GM12872 (cell line): ENCODE data around the gene SYNGR2.

Experiments
- TF ChIP-seq, protein P1 (sequence below): IDR thresholded peaks from 3 replicates; pipeline ENCODE4 v1.5.1; 2011; ENCODE audit warnings: low read depth, mild to moderate bottlenecking, low read length, moderate library complexity; ENCODE audit not compliant: insufficient read depth

SYNGR2 gene

DNA sequence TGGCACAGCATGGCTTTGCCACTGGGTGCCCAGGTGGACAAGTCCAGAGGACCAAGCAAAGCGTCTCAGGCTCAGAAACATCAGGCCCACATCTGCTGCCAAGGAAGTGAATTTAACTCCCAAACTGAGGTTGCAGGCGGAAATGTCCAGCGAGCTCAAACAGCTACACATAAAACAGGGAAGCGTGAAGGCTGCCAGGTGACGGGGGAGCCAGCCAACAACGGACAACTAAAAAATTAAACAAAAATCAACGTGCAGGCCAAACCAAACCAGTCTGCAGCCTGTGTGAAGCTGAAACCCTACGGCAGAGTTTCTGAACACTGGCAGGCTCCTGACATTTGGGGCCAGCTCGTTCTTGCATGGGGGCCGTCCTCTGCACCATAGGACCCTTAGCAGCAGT lies 16.0 kb downstream of the SYNGR2 start:
- TF ChIP-seq, protein P1, sequence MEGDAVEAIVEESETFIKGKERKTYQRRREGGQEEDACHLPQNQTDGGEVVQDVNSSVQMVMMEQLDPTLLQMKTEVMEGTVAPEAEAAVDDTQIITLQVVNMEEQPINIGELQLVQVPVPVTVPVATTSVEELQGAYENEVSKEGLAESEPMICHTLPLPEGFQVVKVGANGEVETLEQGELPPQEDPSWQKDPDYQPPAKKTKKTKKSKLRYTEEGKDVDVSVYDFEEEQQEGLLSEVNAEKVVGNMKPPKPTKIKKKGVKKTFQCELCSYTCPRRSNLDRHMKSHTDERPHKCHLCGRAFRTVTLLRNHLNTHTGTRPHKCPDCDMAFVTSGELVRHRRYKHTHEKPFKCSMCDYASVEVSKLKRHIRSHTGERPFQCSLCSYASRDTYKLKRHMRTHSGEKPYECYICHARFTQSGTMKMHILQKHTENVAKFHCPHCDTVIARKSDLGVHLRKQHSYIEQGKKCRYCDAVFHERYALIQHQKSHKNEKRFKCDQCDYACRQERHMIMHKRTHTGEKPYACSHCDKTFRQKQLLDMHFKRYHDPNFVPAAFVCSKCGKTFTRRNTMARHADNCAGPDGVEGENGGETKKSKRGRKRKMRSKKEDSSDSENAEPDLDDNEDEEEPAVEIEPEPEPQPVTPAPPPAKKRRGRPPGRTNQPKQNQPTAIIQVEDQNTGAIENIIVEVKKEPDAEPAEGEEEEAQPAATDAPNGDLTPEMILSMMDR: no peak

- TF ChIP-seq, protein P1: no peak
Measured at GRCh38 chr17:78184868-78185267, 16.5 kb downstream of the SYNGR2 start.

- TF ChIP-seq, protein P1: no peak
Measured at GRCh38 chr17:78185981-78186691, 17.8 kb downstream of the SYNGR2 start.

DNA sequence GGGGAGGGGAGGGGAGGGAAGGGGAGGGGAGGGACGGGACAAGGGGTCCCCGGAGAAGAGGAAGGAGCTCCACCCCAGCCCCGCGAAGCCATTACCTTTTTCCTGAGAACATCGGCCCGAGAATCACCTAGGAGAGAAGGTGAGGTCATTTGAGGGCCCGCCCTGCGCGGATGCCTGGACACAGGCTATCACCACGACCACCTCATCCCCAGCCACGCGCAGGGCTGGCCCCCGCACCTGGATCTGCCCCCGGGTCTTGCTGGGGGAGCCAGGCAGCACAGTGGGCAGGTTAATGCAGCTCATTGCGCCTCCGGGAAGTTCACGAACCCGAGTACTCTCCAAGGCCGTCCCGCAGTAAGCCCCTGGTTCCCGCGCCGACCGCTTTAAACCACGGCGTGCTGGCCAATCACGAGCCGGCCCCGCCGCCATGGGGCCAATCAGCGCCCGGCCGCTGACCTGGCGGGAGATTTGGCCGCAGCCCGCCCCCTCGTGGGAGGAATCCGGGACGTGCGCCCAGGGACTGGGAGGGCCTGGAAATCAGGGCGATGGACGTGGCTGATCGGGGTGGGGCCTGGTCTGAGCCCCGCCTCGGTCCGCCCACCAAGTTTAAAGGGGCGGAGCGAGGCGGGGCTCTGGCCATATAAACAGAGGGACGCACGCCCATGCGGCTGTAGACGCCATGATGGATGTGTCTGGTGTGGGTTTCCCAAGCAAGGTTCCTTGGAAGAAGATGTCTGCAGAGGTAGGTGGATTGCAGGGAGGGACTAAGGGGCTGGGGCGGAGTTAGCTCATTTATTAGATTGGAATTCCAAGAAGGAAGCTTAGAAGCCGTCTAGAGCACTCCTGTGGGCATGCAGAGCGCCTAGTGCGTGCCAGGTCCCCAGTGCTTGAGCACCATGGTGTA lies 18.6 kb downstream of the SYNGR2 start, which contains the start of the genes AFMID and TK1:
Gene AFMID (plus strand): TSS at position 671 of the 904 bp plus-strand sequence. CDS start 9 bp downstream, at position 680.
Gene TK1 (minus strand): TSS at position 361 of the 904 bp plus-strand sequence. CDS start 58 bp downstream, at position 303.
- TF ChIP-seq, protein P1: 0 out of 3 replicates have a peak, but pooled peaks have one; percentile 26

GRCh38 chr17:78196716-78197115 lies 28.3 kb downstream of the SYNGR2 start:
- TF ChIP-seq, protein P1: no peak

- TF ChIP-seq, protein P1: no peak
Measured at GRCh38 chr17:78197147-78197832, 28.9 kb downstream of the SYNGR2 start.

DNA sequence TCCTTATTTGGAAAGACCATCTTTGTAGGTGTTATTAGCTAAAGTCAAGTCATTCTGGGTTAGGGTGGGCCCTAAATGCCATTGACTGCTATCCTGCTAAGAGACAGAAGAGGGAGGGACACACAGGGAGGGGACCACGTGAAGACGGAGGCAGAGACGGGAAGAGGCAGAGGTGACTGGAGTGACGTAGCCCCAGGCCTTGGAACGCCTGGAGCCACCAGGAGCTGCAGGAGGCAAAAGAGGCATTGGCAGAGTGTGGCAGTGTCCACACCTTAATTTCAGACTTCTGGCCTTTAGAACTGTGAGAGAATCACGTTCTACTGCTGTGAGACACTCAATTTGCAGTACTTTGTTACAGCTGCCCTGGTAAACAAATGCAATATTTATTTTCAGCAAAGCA lies 32.1 kb downstream of the SYNGR2 start:
- TF ChIP-seq, protein P1: no peak
